Hindlimb muscle (tissue), 1 donor: ENCODE results near the gene DNAH7. TPM values are rescaled to one million over a fixed set of nuclear protein-coding genes. Genes with fewer than 3 reads are reported as not detected.
A peak's percentile ranks its signal among the peaks of the same experiment; 100 is the strongest.
"Not testable (repeated sequence)": the region's sequence is repeated elsewhere in the genome, so short reads cannot be mapped to it uniquely, and the experiment has no call there.

Experiments
- DNase-seq: peaks from one replicate; pipeline ENCODE4 v3.0.0-alpha.2; 2013
- polyA plus RNA-seq: library from polyadenylated mRNA; unstranded; fragments of 120-200 nt; gene quantifications from one replicate; pipeline ENCODE4 v1.2.1, GENCODE V29; 2013; ENCODE audit not compliant: insufficient read length

DNAH7 gene
- polyA plus RNA-seq = 0.28 TPM

- peak; percentile 86 for DNase-seq
Observed at GRCh38 chr2:196068271-196069209, at the start of gene DNAH7. Gene DNAH7 (minus strand): TSS chr2:196068837. CDS start chr2:196068711, 126 bp downstream.

- no peak for DNase-seq
Observed at GRCh38 chr2:196117214-196117705, 48.6 kb upstream of the DNAH7 start.

- no peak for DNase-seq
Observed at GRCh38 chr2:196113061-196113974, 44.7 kb upstream of the DNAH7 start.

- DNase-seq = no peak
Observed at GRCh38 chr2:196112418-196113034, 43.9 kb upstream of the DNAH7 start.

- DNase-seq = no peak
Observed at GRCh38 chr2:196108604-196109003, 40.0 kb upstream of the DNAH7 start.

GRCh38 chr2:196105951-196106350, 37.3 kb upstream of the DNAH7 start:
- DNase-seq = no peak

GRCh38 chr2:196104066-196104465, 35.4 kb upstream of the DNAH7 start:
- no peak for DNase-seq

- no peak for DNase-seq
Observed at GRCh38 chr2:196103626-196104025, 35.0 kb upstream of the DNAH7 start.

GRCh38 chr2:196101325-196101991, 32.8 kb upstream of the DNAH7 start:
- no peak for DNase-seq

GRCh38 chr2:196099916-196100315, 31.3 kb upstream of the DNAH7 start:
- DNase-seq = no peak

GRCh38 chr2:196097864-196098660, 29.4 kb upstream of the DNAH7 start:
- no peak for DNase-seq

- no peak for DNase-seq
Observed at GRCh38 chr2:196096982-196097745, 28.5 kb upstream of the DNAH7 start.

GRCh38 chr2:196096264-196096663, 27.6 kb upstream of the DNAH7 start:
- DNase-seq = no peak

GRCh38 chr2:196089448-196089847, 20.8 kb upstream of the DNAH7 start:
- DNase-seq = not testable (repeated sequence)

- no peak for DNase-seq
Observed at GRCh38 chr2:196088203-196088602, 19.6 kb upstream of the DNAH7 start.

GRCh38 chr2:196086517-196087368, 18.1 kb upstream of the DNAH7 start:
- no peak for DNase-seq

- no peak for DNase-seq
Observed at GRCh38 chr2:196083601-196084000, 15.0 kb upstream of the DNAH7 start.

GRCh38 chr2:196080526-196080925, 11.9 kb upstream of the DNAH7 start:
- no peak for DNase-seq

- DNase-seq = no peak
Observed at GRCh38 chr2:196079052-196079451, 10.4 kb upstream of the DNAH7 start.
